ENCODE data around the gene RPS6KA5.
"Not testable (repeated sequence)": the region's sequence is repeated elsewhere in the genome, so short reads cannot be mapped to it uniquely, and the experiment has no call there.

The RPS6KA5 gene

DNA sequence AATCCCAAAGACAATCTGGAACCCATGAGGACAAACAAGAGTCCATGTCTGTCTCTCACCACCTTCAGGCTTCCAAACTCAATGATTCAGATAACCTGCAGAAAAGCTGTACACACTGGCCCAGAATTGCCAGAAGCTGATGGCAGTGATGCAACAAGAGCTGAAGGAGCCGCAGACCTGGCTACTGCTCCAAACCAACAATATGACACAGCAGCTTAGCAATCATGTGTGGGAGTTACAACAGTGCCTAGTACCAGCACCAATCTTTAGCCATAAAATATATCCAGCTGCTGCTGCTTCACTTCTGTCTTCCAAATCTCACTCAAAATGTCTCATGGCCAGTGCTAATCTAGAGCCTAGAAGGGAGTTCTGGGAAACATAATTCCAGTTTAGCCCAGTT lies 22.0 kb downstream of the RPS6KA5 start:
- Histone ChIP-seq H3K9me3 (ENCODE audit: control insufficient read depth, low read length) (no peaks in the 10 kb centered on the region), H3K9ac (ENCODE audit: low read length) (no peak overlapping the region), H3K4me1 (ENCODE audit: control insufficient read depth, insufficient read depth, low read length) (no peaks in the 10 kb centered on the region), H3K36me3 (ENCODE audit: control insufficient read depth, insufficient read depth, low read length) (no peaks in the 10 kb centered on the region), H3K27me3 (ENCODE audit: control insufficient read depth, insufficient read depth, low read length) (no peaks in the 10 kb centered on the region), H3K4me3 (ENCODE audit: low read length) (no peak overlapping the region)

DNA sequence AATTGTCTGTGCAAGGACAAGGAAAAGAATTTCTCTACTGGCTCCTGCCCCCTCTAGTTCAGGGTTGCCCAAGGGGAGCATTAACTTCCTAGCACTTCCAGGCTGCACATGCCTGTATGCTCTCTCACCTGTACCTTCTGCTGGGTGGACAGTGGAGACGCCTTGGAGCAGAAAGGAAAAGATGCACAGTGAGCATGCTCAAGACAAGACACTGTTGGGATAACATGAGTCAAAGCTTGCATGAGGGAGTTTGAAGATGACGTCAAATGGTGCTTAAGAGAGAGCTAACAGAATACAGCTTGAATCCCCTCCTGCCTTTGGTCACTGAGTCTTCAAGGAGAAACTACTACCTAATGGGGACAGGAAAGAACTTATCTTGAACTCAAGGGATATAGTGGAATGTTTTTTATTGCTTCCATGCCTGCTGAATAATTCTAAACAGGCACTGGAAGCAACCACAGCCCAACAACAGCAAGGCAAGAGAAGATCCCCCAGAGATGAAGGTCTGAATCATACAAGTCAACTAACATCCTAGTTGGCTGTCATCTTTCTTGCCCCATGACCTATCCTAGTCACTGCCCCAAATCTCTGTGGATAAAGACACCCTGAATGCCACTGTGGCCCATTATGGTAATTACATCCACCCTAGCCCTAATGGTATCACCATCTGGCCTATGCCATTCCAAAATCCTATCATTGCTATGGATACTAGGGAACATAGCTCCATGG lies 23.5 kb downstream of the RPS6KA5 start:
- no peaks in the 10 kb centered on the region for H3K36me3 ChIP-seq (ENCODE audit: control insufficient read depth, insufficient read depth, low read length)
- no peak overlapping the region for H3K9ac ChIP-seq (ENCODE audit: low read length)
- H3K4me3 ChIP-seq (ENCODE audit: low read length), result no peak overlapping the region
- no peaks in the 10 kb centered on the region for H3K4me1 ChIP-seq (ENCODE audit: control insufficient read depth, insufficient read depth, low read length)
- no peaks in the 10 kb centered on the region for H3K27me3 ChIP-seq (ENCODE audit: control insufficient read depth, insufficient read depth, low read length)
- H3K9me3 ChIP-seq (ENCODE audit: control insufficient read depth, low read length), result no peaks in the 10 kb centered on the region

DNA sequence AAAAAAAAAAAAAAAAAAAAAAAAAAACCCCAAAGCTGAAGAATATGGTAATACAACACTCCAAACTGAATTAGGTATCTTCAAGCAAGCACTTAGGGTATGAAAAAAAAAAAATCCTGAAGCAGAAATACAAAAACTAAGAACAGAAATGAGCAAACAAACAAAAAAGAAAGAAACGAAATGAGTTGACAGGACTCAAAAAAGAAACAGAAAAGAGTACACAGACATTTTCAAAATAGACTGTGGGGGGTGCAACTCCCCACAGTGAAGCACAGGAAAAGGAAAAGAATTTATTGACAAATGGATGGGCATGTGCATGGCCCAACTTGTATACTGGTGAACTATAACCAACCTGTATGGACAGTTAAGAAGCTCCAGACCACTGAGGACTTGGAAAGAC lies 24.6 kb downstream of the RPS6KA5 start:
- no peaks in the 10 kb centered on the region for H3K27me3 ChIP-seq (ENCODE audit: control insufficient read depth, insufficient read depth, low read length)
- H3K36me3 ChIP-seq (ENCODE audit: control insufficient read depth, insufficient read depth, low read length), result no peaks in the 10 kb centered on the region
- H3K9me3 ChIP-seq (ENCODE audit: control insufficient read depth, low read length), result no peaks in the 10 kb centered on the region
- no peak overlapping the region for H3K9ac ChIP-seq (ENCODE audit: low read length)
- H3K4me1 ChIP-seq (ENCODE audit: control insufficient read depth, insufficient read depth, low read length), result no peaks in the 10 kb centered on the region
- H3K4me3 ChIP-seq (ENCODE audit: low read length), result no peak overlapping the region

DNA sequence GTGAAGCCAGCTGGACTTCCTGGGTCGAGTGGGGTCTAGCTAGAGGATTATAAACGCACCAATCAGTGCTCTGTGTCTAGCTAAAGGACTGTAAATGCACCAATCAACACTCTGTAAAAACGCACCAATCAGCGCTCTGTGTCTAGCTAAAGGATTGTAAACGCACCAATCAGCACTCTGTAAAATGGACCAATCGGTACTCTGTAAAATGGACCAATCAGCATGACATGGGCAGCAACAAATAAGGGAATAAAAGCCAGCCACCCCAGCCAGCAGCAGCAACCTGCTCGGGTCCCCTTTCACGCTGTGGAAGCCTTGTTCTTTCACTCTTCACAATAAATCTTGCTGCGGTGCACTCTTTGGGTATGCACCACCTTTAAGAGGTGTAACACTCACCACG lies 26.1 kb downstream of the RPS6KA5 start:
- not testable (repeated sequence) for H3K4me1 ChIP-seq (ENCODE audit: control insufficient read depth, insufficient read depth, low read length); H3K4me3 ChIP-seq (ENCODE audit: low read length); H3K9ac ChIP-seq (ENCODE audit: low read length); H3K27me3 ChIP-seq (ENCODE audit: control insufficient read depth, insufficient read depth, low read length); H3K9me3 ChIP-seq (ENCODE audit: control insufficient read depth, low read length); H3K36me3 ChIP-seq (ENCODE audit: control insufficient read depth, insufficient read depth, low read length)

DNA sequence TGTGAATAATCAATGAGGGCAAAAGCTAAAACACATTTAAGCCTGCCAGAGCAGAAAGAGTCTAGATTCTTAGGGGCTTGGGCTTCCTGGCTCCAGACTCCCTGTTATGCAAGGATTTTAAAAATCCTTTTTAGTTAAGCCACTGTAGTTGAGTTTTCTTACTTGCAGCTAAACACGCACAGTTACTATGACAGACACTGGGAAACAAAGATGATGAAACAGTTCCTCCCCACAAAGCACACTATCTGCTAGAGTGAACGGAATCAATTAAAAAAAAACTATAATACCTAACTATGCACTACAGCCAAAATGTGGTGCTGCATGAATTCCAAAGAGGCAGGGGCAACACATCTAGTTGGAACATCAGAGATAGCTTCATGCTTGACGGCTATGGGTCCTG lies 28.2 kb downstream of the RPS6KA5 start:
- no peaks in the 10 kb centered on the region for H3K9me3 ChIP-seq (ENCODE audit: control insufficient read depth, low read length)
- H3K9ac ChIP-seq (ENCODE audit: low read length), result no peak overlapping the region
- H3K4me3 ChIP-seq (ENCODE audit: low read length), result no peak overlapping the region
- peaks cover 9% of the 10 kb centered on the region for H3K4me1 ChIP-seq (ENCODE audit: control insufficient read depth, insufficient read depth, low read length)
- no peaks in the 10 kb centered on the region for H3K36me3 ChIP-seq (ENCODE audit: control insufficient read depth, insufficient read depth, low read length)
- H3K27me3 ChIP-seq (ENCODE audit: control insufficient read depth, insufficient read depth, low read length), result no peaks in the 10 kb centered on the region

DNA sequence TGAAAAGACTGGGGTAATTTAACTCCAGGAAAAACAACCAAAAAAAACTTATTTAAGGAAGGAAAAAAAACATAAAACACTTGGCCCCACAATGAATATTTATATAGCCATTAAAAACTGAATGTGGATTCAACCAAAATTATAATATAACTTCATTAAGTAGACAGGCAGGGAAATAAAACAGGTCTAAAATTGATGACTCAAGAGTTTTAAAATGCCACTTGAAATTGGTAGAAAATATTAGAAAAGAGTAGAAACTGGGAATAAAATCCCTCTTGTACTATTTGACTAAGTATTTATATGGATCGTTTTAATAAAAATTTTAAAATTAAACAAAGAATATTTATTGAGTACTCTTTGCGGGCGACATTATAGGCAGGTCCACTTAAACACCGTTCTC lies 28.8 kb downstream of the RPS6KA5 start:
- Histone ChIP-seq H3K27me3 (ENCODE audit: control insufficient read depth, insufficient read depth, low read length) (no peaks in the 10 kb centered on the region), H3K9ac (ENCODE audit: low read length) (no peak overlapping the region), H3K4me1 (ENCODE audit: control insufficient read depth, insufficient read depth, low read length) (peaks cover 9% of the 10 kb centered on the region), H3K4me3 (ENCODE audit: low read length) (no peak overlapping the region), H3K9me3 (ENCODE audit: control insufficient read depth, low read length) (no peaks in the 10 kb centered on the region), H3K36me3 (ENCODE audit: control insufficient read depth, insufficient read depth, low read length) (no peaks in the 10 kb centered on the region)

DNA sequence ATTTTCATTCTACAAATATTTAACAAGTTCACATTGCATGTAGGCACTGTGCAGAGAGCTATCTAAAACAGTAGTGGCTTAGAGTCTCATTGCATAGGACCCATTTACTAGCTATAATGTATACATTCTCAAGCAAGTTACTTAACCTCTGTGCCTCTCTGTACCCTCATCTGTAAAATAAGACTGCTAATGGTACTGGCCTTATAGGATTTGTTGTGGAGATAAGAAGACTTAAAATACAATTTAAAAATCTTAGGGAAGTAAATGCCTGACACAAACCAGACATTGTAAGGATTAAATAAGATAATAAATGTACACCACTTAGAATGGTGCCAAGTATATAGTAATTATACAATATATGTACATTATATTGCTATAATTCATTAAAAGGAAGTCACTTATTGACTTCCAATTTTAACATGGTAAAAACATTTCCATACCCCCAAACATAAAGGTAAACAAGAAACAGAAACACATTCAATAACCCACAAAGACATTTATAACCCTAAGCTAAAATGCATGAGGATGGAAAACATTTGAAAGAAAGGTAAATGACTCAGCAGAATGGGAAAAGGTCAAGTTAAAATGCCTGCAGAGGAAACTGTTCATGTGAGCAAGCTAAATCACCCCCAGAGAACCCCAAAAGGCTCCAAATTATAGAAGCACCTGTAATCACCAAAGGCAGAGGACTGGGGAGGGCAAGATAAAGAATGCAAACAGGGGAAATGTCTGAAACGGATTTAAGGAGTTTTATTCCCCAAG lies 30.8 kb downstream of the RPS6KA5 start:
- Histone ChIP-seq H3K4me1 (ENCODE audit: control insufficient read depth, insufficient read depth, low read length) (peaks cover 9% of the 10 kb centered on the region), H3K9me3 (ENCODE audit: control insufficient read depth, low read length) (no peaks in the 10 kb centered on the region), H3K27me3 (ENCODE audit: control insufficient read depth, insufficient read depth, low read length) (no peaks in the 10 kb centered on the region), H3K36me3 (ENCODE audit: control insufficient read depth, insufficient read depth, low read length) (no peaks in the 10 kb centered on the region), H3K9ac (ENCODE audit: low read length) (no peak overlapping the region), H3K4me3 (ENCODE audit: low read length) (no peak overlapping the region)

DNA sequence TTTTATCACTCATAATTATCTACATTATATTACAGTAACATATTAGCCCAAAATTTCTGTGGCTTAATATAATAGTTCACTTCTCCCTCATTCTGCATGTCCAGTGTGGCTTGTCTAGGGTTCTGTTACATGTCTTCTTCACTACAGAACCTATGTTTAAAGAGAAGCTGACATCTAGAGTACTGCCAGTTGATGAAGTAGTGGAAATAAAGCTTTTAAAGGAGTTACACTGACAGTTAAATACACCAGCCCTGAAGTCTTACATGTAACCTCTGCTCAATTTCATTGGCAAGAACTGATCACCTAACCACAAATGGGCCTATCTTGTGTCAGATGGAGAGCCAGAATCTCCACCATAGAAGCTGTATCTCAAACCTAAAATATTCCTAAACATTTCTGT lies 32.9 kb downstream of the RPS6KA5 start:
- Histone ChIP-seq H3K4me1 (ENCODE audit: control insufficient read depth, insufficient read depth, low read length) (peaks cover 9% of the 10 kb centered on the region), H3K27me3 (ENCODE audit: control insufficient read depth, insufficient read depth, low read length) (no peaks in the 10 kb centered on the region), H3K9ac (ENCODE audit: low read length) (no peak overlapping the region), H3K9me3 (ENCODE audit: control insufficient read depth, low read length) (no peaks in the 10 kb centered on the region), H3K36me3 (ENCODE audit: control insufficient read depth, insufficient read depth, low read length) (no peaks in the 10 kb centered on the region), H3K4me3 (ENCODE audit: low read length) (no peak overlapping the region)

DNA sequence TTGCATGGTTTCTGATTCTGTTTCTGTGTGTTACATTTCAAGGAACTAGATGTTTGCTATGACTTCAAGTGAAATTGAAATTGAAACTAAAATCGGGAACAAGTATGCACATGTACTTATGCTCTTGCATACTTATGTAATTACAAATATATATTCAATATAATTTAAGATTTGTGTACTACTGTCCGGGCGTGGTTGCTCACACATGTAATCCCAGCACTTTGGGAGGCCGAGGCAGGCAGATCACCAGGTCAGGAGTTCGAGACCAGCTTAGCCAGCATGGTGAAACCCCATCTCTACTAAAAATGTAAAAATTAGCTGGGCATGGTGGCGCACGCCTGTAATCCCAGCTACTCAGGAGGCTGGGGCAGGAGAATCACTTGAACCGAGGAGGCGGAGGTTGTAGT lies 37.8 kb downstream of the RPS6KA5 start:
- H3K9ac ChIP-seq (ENCODE audit: low read length), result peak overlapping the region; percentile 19
- H3K27me3 ChIP-seq (ENCODE audit: control insufficient read depth, insufficient read depth, low read length), result not testable (repeated sequence)

DNA sequence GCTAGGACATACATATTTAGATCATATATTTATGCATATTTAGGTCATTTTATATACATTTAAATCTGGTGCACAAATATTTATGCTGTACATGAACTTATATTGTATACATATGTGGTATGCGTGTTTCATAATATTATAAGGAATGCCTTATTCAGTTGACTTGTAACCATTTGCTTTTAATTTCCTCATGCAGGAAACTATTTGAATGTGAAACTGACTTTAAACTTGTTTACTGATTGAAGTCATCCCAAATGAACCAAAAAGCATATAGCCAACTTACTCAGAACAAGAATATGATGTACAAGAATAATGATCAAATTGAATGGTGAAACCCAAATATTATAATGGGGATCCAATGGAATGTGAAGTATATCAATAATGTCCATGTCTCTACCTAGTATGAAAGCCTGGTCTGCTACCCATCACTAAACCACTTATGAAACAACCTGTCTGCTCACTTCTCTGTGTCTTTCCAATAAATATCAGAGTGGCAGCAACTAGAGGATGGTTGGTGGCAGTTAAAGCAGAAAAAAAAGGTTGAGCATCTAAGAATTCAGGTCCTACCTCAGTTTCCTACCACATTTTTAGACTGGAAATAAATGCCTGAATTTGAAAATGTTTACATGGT lies 38.3 kb downstream of the RPS6KA5 start:
- Histone ChIP-seq H3K9me3 (ENCODE audit: control insufficient read depth, low read length) (no peaks in the 10 kb centered on the region), H3K36me3 (ENCODE audit: control insufficient read depth, insufficient read depth, low read length) (no peaks in the 10 kb centered on the region), H3K9ac (ENCODE audit: low read length) (peak overlapping the region; percentile 19), H3K27me3 (ENCODE audit: control insufficient read depth, insufficient read depth, low read length) (no peaks in the 10 kb centered on the region), H3K4me1 (ENCODE audit: control insufficient read depth, insufficient read depth, low read length) (peaks cover 12% of the 10 kb centered on the region), H3K4me3 (ENCODE audit: low read length) (no peak overlapping the region)

More for the DNA sequence above, 37.8 kb downstream of the RPS6KA5 start:
- peaks cover 12% of the 10 kb centered on the region for H3K4me1 ChIP-seq (ENCODE audit: control insufficient read depth, insufficient read depth, low read length)
- H3K36me3 ChIP-seq (ENCODE audit: control insufficient read depth, insufficient read depth, low read length); H3K4me3 ChIP-seq (ENCODE audit: low read length); H3K9me3 ChIP-seq (ENCODE audit: control insufficient read depth, low read length): not testable (repeated sequence)

DNA sequence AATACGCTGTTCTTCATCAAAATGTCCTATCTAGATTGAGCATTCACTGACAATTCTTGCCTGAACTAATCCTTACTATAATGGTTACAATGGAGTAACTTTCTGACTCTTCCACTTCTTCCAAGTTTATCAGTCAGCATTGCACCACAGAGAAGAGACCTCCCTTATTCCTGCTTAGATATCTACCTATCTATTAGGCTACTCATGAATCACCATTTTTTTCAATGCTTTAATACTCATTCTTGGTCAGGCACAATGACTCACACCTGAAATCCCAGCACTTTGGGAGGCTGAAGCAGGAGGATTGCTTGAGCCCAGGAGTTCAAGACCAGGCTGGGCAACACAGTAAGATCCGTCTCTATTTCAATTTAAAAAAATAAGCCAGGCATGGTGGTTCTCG lies 39.3 kb downstream of the RPS6KA5 start:
- Histone ChIP-seq H3K36me3 (ENCODE audit: control insufficient read depth, insufficient read depth, low read length) (no peaks in the 10 kb centered on the region), H3K27me3 (ENCODE audit: control insufficient read depth, insufficient read depth, low read length) (no peaks in the 10 kb centered on the region), H3K9me3 (ENCODE audit: control insufficient read depth, low read length) (no peaks in the 10 kb centered on the region), H3K4me1 (ENCODE audit: control insufficient read depth, insufficient read depth, low read length) (peaks cover 12% of the 10 kb centered on the region), H3K9ac (ENCODE audit: low read length) (no peak overlapping the region), H3K4me3 (ENCODE audit: low read length) (no peak overlapping the region)

DNA sequence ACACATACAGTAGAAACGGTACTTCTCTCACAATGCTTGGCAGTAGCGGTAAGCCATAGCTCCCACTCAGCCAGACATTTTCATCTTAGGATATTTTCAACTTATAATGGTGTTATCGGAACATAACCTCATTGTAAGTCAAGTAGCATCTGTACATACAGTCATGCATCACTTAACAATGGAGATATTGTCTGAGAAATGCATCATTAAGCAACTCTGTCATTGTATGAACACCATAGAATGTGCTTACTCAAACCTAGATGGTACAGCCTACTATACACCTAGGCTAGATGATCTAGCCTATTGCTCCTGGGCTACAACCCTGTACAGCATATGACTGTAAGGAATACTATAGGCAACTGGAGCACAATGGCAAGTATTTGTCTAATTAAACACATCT lies 40.8 kb downstream of the RPS6KA5 start:
- Histone ChIP-seq H3K36me3 (ENCODE audit: control insufficient read depth, insufficient read depth, low read length) (no peaks in the 10 kb centered on the region), H3K9ac (ENCODE audit: low read length) (no peak overlapping the region), H3K4me3 (ENCODE audit: low read length) (no peak overlapping the region), H3K4me1 (ENCODE audit: control insufficient read depth, insufficient read depth, low read length) (peaks cover 12% of the 10 kb centered on the region), H3K9me3 (ENCODE audit: control insufficient read depth, low read length) (no peaks in the 10 kb centered on the region), H3K27me3 (ENCODE audit: control insufficient read depth, insufficient read depth, low read length) (no peaks in the 10 kb centered on the region)

All from mucosa of stomach (tissue), 1 donor.